ENCODE results near the gene DENND2A.

DNA sequence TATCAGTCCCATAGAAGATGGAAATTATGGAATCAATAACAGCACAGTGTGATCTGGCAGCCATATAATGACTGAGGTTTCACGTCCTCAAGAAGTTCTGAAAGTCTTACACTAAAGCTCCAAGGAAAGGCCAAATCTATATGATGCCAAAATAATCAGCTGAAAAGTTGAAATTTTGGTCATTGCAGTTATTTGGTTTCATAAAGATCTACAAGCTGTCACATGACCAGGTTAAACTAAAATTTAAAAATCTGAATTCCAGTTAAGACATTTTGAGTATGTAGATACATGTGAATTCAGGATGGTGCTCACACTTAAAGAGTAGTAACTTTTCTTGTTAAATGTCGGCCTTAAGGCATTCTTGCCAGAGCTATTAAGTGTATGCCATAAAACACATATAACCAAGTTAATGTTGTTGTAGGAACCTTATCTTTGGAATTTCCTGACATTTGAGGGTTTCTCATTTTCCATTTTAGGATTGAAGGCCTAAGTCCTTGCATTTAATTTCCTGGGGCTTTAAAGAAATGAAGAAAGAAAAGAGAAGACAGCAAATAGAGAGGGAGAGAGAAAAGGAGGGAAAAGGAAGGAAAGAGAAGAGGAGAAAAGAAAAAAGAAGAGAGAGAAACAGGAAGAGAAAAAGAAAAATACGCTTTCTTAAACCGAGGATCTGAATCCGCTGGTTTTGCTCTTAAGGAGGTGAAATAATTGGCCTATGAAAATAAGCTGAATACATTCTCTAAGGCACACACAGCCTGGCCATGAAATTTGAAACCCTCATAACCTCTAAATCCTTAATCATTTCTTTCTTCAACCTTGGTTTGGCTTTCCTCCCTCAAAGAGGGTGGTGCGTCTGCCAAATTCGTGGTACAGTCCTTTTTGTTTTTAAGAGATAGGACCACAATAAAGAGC lies 43.8 kb downstream of the DENND2A start:
- TF ChIP-seq, protein P1, sequence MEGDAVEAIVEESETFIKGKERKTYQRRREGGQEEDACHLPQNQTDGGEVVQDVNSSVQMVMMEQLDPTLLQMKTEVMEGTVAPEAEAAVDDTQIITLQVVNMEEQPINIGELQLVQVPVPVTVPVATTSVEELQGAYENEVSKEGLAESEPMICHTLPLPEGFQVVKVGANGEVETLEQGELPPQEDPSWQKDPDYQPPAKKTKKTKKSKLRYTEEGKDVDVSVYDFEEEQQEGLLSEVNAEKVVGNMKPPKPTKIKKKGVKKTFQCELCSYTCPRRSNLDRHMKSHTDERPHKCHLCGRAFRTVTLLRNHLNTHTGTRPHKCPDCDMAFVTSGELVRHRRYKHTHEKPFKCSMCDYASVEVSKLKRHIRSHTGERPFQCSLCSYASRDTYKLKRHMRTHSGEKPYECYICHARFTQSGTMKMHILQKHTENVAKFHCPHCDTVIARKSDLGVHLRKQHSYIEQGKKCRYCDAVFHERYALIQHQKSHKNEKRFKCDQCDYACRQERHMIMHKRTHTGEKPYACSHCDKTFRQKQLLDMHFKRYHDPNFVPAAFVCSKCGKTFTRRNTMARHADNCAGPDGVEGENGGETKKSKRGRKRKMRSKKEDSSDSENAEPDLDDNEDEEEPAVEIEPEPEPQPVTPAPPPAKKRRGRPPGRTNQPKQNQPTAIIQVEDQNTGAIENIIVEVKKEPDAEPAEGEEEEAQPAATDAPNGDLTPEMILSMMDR (IDR thresholded peaks at IDR 0.05), result no peak
- no peak for TF ChIP-seq POLR2A (IDR thresholded peaks at IDR 0.05)
